ENCODE measurements around the gene ADGRF3.
"Not testable (repeated sequence)": the region's sequence is repeated elsewhere in the genome, so short reads cannot be mapped to it uniquely, and the experiment has no call there.

Gene ADGRF3, protein sequence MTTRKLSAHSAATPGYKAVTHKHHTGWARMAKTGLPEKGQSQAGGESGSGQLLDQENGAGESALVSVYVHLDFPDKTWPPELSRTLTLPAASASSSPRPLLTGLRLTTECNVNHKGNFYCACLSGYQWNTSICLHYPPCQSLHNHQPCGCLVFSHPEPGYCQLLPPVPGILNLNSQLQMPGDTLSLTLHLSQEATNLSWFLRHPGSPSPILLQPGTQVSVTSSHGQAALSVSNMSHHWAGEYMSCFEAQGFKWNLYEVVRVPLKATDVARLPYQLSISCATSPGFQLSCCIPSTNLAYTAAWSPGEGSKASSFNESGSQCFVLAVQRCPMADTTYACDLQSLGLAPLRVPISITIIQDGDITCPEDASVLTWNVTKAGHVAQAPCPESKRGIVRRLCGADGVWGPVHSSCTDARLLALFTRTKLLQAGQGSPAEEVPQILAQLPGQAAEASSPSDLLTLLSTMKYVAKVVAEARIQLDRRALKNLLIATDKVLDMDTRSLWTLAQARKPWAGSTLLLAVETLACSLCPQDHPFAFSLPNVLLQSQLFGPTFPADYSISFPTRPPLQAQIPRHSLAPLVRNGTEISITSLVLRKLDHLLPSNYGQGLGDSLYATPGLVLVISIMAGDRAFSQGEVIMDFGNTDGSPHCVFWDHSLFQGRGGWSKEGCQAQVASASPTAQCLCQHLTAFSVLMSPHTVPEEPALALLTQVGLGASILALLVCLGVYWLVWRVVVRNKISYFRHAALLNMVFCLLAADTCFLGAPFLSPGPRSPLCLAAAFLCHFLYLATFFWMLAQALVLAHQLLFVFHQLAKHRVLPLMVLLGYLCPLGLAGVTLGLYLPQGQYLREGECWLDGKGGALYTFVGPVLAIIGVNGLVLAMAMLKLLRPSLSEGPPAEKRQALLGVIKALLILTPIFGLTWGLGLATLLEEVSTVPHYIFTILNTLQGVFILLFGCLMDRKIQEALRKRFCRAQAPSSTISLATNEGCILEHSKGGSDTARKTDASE

DNA sequence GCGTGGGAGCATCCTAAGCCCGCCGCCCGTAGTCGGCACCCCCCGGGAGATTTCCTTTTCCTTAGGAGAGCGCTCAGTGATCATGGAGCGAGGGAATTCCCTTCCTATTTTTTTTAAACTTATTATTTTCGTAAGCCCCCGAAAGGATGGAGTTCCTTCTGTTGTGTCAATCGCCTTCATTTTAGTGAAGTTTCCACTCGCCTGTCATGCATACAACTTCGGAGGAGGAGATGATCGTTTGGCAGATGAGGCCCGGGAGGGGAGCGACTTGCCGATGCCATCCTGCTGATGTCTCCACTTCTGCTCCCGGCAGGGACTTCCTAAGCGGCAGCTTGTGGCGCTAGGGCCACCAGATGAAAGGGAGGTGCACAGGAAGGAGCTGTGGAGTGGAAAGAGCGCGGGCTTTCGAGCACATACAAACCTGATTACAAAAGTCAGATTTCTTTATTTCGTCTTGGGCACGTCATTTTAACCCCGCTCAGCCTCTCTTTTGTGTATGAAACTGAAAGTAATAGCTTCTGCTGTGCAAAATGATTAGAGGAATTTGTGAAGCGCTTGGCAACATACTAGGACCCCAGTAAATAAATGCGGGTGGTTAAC is at the start of gene ADGRF3:
Gene ADGRF3, minus strand, starts transcription at position 336 of the 600 bp plus-strand sequence. CDS start 555 bp downstream, outside the sequence.
- DNase-seq, result peak; percentile 54 to 77 (median 70)

DNA sequence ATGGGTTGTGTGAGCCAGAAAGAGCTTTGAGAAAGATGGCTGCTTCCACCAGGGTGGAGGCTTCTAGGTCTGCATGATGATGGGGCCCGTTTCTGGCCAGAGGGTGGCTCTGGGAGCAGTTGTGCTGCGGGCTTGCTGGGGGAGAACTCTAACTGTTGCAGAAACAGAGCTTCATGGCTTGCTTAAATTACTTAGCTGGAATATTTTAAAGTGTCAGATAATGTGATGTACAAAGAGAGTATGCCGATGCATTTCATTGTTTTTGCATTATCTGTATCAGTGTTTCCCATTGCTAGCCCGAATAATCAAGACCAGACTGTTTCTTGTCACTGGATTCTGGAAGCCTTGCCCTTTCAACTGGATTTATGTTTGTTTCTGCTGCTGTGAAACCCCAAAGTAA is 48.8 kb upstream of the ADGRF3 start:
- DNase-seq, result no peak

DNA sequence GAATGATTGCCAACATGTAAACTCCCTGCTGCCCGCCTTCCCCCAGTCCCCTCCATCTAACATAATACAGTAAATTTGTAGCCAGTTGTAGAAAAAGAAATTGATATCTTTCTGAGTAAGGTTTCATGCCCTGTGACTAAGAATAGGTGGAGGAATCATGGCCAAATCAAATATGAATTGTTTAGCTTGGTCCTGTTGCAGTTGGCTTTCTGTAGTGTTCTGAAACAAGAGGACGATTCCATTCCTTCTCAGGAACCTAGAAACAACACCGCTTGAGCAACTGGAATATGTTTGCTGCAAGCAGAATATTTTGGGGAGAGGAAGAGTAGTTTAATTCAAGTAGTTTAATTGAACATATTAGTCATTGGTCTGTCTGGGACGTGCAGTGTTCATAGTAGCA is 48.1 kb upstream of the ADGRF3 start:
- DNase-seq, result no peak

DNA sequence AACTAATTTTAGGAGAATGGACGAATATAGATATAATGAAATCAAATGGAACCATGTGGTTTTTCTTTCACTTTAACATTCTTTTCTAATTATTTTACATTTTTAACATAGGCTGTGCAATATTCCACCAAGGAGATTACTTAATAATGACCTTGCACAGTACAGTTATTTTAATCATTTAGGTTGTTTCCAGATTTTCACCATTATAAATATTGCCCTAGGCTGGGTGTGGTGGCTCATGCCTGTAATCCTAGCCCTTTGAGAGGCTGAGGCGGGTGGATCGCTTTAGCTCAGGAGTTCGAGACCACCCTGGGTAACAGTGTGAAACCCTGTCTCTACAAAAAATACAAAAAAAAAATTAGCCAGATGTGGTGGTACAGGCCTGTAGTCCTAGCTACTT is 40.6 kb upstream of the ADGRF3 start:
- DNase-seq, result no peak

DNA sequence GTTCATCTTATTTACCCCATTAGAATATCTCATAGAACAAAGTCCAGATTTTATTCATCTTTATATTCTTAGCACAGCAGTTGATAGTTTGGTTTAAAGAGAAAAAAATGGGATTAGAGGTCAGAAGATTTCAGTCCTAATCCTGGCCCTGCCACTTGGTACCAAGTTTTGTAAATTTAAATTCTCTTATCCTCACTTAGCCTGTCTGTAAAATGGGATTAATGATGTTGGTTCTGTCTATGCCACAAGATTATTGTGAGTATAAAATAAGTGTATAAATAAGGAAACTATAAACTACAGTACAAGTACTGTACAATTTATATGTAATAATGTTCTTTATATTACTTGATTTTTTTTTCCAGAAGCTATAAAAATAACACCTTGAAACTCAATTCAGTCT is 38.0 kb upstream of the ADGRF3 start:
- DNase-seq, result no peak

DNA sequence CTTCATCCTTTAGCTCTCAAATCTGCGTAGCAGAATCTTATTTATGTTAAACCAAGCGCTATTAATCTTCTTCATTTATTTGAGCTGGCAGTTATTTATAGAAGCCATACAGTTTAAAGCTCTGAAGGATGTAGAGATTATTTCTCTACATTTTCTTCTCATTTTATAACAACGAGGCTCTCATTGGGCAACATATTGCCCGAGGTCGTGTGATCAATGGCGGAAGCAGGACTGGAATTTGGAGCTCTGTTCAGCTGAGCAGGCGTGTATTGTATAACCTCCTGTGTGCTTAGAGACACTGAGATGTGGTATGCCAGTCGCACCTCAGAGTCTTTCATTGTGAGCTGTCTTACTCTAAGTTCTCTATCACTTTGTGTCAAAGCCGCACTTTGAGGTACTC is 37.6 kb upstream of the ADGRF3 start:
- DNase-seq, result no peak

DNA sequence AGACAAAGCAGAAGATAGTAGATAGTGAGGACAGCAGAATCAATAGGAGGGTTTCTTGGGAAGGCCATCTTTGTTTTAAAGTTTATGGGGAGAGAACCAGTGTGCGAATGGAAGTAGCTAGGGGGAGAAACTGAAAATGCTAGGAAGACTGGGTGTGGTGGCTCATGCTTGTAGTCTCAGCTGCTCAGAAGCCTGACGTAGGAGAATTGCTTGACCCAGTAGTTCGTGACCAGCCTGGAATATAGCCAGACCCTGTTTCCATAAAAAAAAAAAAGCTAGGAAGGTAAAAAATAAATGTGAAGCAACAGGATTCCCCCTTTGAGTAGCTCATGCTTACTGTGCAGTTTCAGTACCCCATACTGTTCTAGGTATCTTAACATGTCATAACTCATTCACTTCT is 36.0 kb upstream of the ADGRF3 start:
- no peak for DNase-seq

DNA sequence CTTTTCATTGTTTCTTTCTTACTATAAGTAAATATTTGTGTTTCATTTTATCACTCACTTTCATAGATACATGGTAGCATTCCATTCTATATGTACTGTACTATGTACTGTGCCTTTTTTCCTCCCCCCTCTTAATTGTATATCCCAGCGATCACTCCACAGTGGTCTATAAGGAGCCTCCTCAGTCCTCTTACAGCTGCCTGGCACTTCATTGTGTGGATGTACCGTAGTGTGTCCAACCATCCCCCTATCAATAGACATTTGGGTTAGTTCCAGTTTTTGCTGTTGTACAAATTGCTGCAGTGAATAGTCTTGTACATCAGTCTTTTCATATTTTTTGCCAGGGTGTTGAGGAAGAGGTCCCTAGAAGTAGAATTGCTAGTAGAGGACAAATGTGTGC is 33.7 kb upstream of the ADGRF3 start:
- DNase-seq, result no peak

DNA sequence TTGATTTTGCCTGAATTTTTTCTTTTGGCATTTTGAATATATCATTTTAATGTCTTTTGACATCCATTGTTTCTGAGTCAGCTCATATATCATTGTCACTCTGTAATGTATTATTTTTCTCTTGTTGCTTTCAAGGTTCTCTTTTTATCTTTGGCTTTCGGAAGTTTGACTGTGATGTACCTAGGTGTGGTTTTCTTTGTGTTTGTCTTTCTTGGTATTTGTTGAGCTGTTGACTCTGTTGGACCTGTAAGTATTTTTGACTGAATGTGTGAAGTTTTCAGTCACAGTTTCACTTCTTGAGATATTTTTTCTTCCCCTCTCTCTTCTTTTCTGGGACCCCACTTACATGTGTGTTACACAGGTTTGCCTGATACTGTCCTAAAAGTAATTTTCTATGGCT is 30.2 kb upstream of the ADGRF3 start:
- no peak for DNase-seq

DNA sequence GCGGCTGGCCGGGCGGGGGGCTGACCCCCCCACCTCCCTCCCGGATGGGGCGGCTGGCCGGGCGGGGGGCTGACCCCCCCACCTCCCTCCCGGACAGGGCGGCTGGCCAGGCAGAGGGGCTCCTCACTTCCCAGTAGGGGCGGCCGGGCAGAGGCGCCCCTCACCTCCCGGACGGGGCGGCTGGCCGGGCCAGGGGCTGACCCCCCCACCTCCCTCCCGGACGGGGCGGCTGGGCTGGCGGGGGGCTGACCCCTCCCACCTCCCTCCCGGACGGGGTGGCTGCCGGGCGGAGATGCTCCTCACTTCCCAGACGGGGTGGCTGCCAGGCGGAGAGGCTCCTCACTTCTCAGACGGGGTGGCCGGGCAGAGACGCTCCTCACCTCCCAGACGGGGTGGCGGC is 24.3 kb upstream of the ADGRF3 start:
- not testable (repeated sequence) for DNase-seq

DNA sequence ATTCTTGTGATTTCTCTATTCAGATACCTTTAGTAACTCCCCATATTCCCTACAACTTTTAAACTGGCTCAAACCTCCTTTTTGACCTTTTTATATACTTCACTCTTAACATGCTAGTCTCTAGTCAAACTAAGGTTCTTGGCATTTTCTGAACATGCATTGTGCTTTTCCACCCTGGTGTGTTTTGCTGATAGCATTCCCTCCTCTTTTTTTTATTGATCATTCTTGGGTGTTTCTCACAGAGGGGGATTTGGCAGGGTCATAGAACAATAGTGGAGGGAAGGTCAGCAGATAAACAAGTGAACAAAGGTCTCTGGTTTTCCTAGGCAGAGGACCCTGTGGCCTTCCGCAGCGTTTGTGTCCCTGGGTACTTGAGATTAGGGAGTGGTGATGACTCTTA is 23.1 kb upstream of the ADGRF3 start:
- DNase-seq, result not testable (repeated sequence)

DNA sequence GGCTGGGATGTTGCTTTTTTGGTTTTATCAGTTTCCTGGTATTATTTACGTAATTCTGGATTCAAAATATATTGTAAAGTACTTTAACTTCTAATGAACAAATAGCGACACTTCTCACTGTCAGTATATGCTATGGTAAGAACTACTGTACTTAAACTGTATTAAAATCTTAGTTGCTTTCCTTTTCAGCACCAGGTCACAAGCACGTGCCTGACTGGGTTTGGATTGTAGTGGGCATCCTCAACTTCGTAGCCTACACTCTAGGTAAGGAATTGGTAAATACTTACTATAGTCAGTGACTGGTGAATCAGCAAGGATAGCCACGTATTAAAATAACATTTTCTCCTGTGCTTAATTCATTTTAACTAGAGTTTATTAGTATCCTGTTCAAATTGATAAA is 20.4 kb upstream of the ADGRF3 start:
- DNase-seq, result no peak

DNA sequence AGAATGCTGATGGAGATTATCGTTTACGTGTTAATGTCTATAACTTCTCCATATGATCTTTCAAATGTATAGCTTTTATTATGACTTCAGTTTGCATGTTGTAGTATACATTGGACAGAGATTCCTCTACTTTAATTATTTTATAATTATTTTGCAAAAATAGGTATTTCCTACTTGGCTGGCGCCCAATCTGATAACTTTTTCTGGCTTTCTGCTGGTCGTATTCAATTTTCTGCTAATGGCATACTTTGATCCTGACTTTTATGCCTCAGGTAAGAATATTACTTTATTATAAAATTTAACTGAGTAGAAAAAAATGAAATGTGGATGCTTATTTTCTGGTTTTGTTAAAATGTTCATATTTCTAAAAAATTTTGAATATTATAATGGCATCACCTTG is 18.1 kb upstream of the ADGRF3 start:
- no peak for DNase-seq

DNA sequence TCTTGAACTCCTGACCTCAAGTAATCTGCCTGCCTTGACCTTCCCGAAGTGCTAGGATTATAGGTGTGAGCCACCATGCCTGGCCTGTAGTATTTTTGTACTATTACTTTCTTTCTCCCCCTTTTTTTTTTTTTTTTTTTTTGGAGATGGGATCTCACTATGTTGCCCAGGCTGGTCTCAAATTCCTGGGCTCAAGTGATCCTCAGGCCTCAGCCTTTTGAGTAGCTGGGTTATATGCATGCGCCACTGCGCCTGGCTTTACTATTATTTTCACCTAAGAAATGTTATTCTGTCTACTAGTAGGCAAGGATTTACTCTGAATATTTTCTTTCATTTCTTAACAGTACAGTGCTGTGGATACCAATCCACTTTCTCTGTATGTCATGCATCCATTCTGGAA is 17.4 kb upstream of the ADGRF3 start:
- DNase-seq, result no peak

DNA sequence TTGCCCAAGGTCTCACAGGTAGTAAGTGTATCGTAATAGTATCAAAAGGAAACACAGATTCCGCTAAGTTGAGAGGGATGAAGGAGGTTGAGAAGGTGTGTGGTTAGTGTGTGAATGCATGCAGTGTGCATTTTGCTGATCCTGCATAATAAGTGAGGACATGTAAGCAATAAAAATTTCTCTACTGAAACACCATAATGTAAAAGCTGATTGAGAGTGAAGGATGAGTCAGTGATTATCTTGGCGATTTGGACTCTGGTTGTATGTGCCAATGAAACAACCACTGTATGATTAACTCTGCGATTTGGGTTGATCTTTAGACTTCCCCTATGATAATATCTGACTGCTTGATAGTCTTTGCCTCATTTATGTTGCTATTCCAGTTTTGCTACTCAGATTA is 16.7 kb upstream of the ADGRF3 start:
- DNase-seq, result no peak

DNA sequence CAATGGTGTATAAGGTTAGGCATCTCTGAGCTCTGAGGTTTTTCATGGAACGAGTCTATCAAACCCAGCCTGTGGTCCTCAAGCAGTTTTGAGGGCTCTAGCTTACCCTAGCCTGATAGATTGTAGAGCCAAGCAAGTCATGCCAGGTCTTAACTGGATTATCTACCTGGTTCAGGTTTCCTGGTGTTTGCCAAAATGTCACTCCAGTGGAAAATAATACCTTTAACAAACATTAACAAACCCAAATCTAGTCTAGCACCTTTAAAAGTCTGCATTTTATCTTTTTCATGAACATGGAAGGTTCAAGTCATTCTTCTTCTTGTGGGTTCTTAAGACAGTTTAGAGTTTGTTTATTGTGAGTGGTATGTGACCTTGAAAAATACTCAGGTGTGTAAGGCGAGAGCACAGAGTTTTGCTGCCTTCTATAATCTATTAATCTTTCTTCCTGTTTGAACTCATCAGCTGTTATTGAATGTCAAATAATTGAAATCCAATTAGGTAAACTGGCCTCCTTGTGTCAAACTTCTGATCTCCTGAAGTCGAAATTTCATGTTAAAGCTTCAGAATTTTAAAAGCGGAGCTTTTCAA is 13.4 kb upstream of the ADGRF3 start:
- DNase-seq, result no peak

DNA sequence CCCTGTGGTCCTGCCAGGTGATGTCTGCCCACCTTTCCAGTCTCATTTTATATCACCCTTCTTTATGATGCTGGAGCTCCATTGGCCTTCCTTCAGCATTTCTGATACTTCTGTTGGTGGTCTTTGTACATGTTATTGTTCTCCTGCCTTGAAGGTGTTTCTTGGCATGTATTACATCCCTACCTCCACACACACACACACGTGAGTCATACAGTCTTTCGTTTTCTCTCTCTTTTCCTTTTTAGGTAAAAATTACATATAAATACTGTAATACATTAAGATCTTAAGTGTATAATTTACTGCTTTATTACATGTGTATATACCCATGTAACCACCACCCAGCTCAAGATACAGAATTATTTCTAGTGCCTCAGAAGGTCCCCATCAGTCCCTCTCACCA is 10.2 kb upstream of the ADGRF3 start:
- no peak for DNase-seq

DNA sequence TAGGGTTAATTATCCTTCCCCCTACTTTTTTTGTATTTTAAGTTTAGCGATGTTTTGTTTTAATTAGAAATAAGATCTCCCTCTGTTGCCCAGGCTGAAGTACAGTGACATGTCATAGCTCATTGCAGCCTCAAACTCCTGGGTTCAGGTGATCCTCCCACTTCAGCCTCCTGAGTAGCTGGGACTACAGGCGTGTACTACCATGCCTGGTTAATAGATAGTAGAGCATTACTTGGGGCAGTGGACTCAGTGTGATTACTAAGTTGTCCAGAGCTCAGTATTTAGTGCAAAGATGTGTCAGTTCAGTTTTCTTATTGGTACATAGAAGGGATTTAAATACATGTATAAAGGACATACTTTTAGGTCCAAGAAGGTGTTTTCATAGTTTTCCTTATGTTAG is 9.5 kb upstream of the ADGRF3 start:
- DNase-seq, result no peak

DNA sequence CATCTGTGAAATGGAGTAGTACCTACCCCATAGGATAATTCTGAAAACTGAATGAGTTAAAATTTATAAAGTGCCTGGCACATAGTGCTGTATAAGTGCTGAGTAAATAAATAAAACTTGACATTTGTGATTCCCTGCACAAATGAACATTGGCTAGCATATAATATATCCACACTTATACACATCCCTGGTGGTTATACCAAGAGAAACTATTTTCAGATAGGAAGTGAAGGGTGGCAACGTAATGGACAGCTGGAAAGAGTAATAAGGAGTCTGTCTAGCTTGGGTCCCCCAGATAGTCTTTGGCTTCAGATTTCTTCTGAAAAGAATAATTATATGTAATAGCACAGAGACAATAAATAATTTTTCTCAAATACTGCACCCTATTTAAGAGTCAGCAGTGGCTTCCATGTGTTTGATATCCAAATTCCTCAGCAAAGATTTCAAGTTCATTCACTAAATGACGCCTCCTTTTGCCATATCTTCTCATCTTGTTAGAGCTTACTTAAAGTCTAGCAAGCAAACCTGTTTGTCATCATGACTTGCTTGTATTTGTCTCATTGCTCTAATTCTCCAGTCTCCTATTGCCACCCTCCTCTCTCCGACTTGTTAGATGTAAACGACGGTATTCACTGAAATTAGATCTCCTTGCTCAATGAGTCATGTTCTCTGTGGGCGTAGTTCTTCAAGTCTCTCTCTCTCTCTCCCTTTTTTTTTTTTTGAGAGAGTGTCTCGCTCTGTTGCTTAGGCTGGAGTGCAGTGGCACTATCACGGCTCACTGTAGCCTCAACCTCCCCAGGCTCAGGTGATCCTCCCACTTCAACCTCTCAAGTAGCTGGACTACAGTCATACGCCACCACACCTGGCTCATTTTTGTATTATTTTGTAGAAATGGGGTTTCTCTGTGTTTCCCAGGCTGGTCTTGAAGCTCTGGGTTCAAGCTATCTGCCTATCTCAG is 8.7 kb upstream of the ADGRF3 start:
- no peak for DNase-seq

DNA sequence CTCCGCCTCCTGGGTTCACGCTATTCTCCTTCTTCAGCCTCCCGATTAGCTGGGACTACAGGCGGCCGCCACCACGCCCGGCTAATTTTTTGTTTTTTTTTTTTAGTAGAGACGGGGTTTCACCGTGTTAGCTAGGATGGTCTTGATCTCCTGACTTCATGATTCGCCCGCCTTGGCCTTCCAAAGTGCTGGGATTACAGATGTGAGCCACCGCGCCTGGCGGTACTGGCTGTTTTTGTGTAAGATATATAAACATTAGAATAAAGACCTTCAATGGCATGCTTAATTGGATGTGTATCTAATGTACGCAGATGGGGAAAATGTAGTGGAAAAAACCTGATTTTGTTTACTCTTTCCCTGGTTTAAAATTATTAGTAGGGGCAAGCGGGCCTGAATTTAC is 7.9 kb upstream of the ADGRF3 start:
- DNase-seq, result not testable (repeated sequence)

DNA sequence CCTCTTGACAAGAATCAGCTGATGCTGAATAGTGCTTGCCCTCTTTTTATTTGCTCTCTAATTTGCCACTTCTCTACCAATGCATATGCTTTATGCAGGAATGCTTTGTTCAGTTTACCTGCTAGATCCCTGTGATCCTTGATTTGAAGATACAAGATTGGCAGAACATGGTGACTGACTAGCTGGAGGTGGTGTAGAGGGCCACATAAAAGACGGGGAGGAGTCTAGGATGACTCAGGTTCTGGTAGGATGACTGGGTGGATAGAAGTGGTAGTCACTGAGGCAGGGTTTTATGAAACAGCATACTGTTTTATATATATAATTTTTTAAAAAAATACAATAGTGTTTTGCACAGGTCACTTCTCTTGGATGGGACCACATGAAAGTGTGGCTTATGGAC is 6.3 kb upstream of the ADGRF3 start:
- no peak for DNase-seq

Data from stimulated activated naive CD4-positive, alpha-beta T cell (primary cell).